ENCODE data around the gene CRACR2A.
A peak's percentile ranks its signal among the peaks of the same experiment; 100 is the strongest.

CRACR2A gene, protein sequence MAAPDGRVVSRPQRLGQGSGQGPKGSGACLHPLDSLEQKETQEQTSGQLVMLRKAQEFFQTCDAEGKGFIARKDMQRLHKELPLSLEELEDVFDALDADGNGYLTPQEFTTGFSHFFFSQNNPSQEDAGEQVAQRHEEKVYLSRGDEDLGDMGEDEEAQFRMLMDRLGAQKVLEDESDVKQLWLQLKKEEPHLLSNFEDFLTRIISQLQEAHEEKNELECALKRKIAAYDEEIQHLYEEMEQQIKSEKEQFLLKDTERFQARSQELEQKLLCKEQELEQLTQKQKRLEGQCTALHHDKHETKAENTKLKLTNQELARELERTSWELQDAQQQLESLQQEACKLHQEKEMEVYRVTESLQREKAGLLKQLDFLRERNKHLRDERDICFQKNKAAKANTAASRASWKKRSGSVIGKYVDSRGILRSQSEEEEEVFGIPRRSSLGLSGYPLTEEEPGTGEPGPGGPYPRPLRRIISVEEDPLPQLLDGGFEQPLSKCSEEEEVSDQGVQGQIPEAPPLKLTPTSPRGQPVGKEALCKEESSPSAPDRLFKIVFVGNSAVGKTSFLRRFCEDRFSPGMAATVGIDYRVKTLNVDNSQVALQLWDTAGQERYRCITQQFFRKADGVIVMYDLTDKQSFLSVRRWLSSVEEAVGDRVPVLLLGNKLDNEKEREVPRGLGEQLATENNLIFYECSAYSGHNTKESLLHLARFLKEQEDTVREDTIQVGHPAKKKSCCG

GRCh38 chr12:3752741-3753486 lies at the start of gene CRACR2A:
CRACR2A (minus strand) TSS chr12:3753109; CDS start chr12:3696999, 56,110 bp downstream.
- peak within 1 kb of the TSS; percentile 77; the same call in 1 of the 2 replicates for H3K4me3 ChIP-seq (ENCODE audit: low read length)
- no peak for TF ChIP-seq ZNF274 (IDR thresholded peaks at IDR 0.05; ENCODE audit: low read depth, low read length)

- no peak for TF ChIP-seq ZNF274 (IDR thresholded peaks at IDR 0.05; ENCODE audit: low read depth, low read length)
- H3K4me3 ChIP-seq (ENCODE audit: low read length) = no peak overlapping the region
These were observed 44.7 kb upstream of the CRACR2A start for GRCh38 chr12:3797531-3798048.

DNA sequence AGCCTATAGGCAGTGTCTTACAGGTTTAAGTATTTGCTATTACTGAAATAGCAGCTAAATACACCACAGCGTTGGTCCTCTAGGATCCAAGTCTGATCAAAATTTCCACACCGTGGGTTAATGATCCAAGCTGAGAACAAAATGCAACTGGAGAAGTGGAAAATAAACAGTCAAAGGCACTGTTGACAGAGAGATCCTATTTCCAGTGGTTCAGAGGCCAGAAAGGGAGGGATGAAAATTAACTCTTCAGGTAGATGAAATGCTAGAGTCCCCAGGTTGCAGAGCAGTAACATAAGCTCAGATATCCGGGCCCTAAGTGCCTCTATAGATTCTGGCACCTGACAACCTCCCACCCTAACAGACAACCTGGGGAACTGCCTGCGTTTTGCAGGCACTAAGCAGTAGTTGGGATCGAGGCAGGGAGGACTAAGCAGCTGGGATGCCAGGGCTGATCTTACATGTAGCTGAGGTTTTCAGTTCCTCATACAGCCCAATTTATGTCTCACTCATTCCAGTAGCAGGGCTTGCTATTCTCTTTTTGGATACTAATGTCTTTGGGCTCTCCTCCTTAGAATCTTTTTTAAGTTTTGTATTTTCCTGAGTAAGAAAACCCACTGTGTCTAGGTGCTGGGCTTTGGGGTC lies 42.7 kb upstream of the CRACR2A start:
- H3K4me3 ChIP-seq (ENCODE audit: low read length) = no peak overlapping the region
- no peak for TF ChIP-seq ZNF274 (IDR thresholded peaks at IDR 0.05; ENCODE audit: low read depth, low read length)

DNA sequence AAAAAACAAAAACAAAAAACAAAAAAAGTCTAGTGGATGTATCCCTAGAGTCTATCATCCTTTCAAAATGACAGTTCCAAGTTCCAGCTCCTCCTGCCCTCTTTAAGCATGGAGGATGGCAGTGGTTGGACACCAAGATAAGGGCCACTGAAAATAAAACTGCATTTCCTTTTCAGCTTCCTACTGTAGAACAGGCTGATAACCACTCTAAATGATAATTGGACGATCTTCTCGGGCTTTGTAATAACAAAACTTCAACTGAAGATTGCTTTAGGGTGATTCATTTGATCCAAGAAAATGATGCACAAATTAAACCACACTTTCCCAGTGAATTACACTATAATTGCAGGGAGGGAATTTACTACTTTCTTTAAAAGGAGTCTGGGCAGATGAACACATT lies 42.2 kb upstream of the CRACR2A start:
- no peak for TF ChIP-seq ZNF274 (IDR thresholded peaks at IDR 0.05; ENCODE audit: low read depth, low read length)
- H3K4me3 ChIP-seq (ENCODE audit: low read length) = no peak overlapping the region

DNA sequence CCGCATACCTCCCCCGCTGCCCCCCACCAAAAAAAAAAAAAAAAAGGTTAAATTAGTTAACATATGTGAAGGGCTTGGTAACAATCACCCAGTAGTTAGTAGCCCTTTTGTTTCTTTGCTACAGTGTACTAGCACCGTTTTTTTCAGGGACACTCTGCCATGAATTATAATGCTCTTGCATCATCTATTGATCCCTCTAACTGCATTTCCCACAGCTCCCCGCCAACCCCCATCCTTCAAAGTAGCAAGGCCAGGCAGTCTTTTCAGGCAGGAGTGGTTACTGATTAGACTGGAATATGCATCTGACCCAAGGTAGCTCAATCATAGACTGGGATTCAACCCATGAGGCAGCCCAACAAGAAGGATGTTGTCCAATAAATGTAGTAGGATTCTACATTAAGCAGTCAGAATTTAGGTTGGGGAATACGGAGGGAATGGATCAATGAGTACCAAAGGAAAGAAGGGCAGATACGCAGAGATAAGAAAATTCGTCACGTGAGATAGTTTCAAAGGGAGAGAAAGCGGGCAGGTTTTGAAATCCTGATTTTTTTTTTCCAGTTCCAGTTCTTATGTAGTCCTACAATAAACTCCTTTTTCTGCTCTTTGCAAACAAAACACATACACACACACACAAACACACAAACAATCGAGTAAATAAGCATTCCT lies 39.8 kb upstream of the CRACR2A start:
- TF ChIP-seq ZNF274 (IDR thresholded peaks at IDR 0.05; ENCODE audit: low read depth, low read length) = no peak
- H3K4me3 ChIP-seq (ENCODE audit: low read length) = no peak overlapping the region

DNA sequence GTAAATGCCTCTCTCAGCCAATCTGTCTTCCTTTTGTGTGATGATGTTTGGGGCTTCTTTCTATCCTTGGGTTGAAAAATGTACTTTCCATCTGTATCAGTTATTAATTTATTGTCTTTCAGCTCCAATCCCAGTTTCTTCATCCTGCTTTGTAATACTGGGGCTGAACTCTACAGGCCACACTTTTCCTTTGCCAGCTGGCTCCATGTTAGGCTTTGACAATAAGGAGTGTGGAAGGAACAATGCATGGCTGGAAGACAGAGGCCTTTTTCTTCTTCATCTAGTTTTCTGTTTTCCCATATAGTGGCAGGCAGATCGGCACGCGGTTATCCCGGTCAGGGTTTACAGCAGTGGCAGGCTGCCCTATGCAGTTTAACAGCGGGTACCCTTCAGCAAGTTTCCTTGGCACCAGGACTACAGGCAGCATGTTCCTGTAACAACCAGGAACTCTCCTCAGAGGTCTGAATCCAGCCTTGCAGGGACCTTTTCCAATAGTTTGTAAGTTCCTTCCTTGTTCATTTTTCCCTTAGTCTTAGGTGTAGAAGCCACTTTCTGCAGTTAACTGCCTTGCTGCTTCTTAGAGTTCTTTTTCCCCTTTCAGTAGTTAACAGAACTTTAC lies 38.5 kb upstream of the CRACR2A start:
- no peak for TF ChIP-seq ZNF274 (IDR thresholded peaks at IDR 0.05; ENCODE audit: low read depth, low read length)
- no peak overlapping the region for H3K4me3 ChIP-seq (ENCODE audit: low read length)

- H3K4me3 ChIP-seq (ENCODE audit: low read length) = no peak overlapping the region
- no peak for TF ChIP-seq ZNF274 (IDR thresholded peaks at IDR 0.05; ENCODE audit: low read depth, low read length)
These were observed 37.7 kb upstream of the CRACR2A start for GRCh38 chr12:3790642-3791041.

DNA sequence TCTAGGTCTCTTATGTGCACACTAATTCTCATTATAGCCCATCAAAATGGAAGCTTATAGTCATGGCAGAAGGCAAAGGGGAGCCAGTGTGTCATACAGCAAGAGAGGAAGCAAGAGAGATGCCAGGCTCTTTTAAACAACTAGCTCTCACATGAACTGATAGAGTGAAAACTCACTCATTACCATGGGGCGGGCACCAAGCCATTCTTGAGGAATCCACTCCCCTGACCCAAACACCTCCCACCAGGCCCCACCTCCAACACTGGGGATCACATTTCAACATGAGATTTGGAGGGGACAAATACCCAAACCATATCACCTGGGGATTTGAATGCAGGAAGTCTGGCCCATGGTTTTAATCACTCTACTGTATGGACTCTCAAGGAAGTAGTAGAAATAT lies 36.9 kb upstream of the CRACR2A start:
- TF ChIP-seq ZNF274 (IDR thresholded peaks at IDR 0.05; ENCODE audit: low read depth, low read length) = no peak
- H3K4me3 ChIP-seq (ENCODE audit: low read length) = no peak overlapping the region

GRCh38 chr12:3777206-3777809 lies 24.4 kb upstream of the CRACR2A start:
- no peak overlapping the region for H3K4me3 ChIP-seq (ENCODE audit: low read length)

DNA sequence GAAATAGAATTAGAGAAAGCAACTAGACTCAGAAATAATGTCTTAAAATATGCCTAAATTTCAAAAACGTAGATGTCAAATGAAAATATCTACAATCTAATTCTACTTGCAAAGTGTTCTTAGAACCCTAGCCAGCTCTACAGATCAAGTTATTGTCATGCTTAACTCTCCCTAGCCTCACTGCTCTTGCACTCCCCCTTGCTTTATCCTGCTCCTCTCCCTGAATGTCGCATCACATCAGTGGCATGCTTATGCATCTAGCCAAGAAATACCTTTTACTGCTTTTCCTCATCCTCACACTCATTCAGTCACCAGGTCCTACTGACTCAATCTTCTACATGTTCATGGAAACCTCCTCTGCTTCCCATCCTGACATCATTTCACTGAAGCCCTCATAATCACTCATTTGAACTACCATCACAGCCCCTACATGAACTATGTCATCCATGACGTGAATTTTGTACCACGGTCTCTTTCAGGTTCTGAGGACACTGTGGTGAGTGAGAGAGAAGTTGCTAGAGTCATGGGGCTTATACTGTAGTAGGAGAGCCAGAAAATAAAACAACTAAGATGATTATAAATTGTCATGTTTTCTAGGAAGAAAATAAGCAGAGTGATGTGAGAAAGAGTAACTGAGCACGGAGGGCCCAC lies 22.6 kb upstream of the CRACR2A start:
- TF ChIP-seq ZNF274 (IDR thresholded peaks at IDR 0.05; ENCODE audit: low read depth, low read length) = no peak
- no peak overlapping the region for H3K4me3 ChIP-seq (ENCODE audit: low read length)

More at GRCh38 chr12:3777206-3777809, 24.4 kb upstream of the CRACR2A start:
- TF ChIP-seq ZNF274 (IDR thresholded peaks at IDR 0.05; ENCODE audit: low read depth, low read length) = no peak

GRCh38 chr12:3772380-3772779 lies 19.5 kb upstream of the CRACR2A start:
- no peak overlapping the region for H3K4me3 ChIP-seq (ENCODE audit: low read length)
- TF ChIP-seq ZNF274 (IDR thresholded peaks at IDR 0.05; ENCODE audit: low read depth, low read length) = no peak

GRCh38 chr12:3771853-3772252 lies 18.9 kb upstream of the CRACR2A start:
- H3K4me3 ChIP-seq (ENCODE audit: low read length) = no peak overlapping the region
- no peak for TF ChIP-seq ZNF274 (IDR thresholded peaks at IDR 0.05; ENCODE audit: low read depth, low read length)

Data from GM08714 (cell line).